Upper lobe of left lung (tissue), 6 donors: ENCODE data around the gene AKAP6. TPM values are rescaled to one million over a fixed set of nuclear protein-coding genes. Genes with fewer than 3 reads are reported as not detected.

ENCODE experiments used
- ATAC-seq, 2 donors: fragments of 200-7000 bp; cut with Tn5 transposase; one replicate each; pipeline ENCODE4 v1.9.1; 2022; ENCODE audit warnings: mild to moderate bottlenecking in 2 of 2, moderate library complexity in 2 of 2; ENCODE audit not compliant: low FRiP score in 2 of 2
- DNase-seq, 2 donors: peaks; one replicate each; pipeline ENCODE4 v3.0.0-alpha.2; 2019 to 2020
- H3K27ac ChIP-seq, 4 donors: fragments of 200-600 bp; sonication (generic); one replicate each; pipeline ENCODE4 v1.5.1; 2016 to 2019
- H3K27me3 ChIP-seq, 4 donors: fragments of 200-600 bp; sonication (generic); one replicate each; pipeline ENCODE4 v1.5.1; 2017 to 2019
- H3K36me3 ChIP-seq, 4 donors: fragments of 200-600 bp; sonication (generic); one replicate each; pipeline ENCODE4 v1.5.1; 2016 to 2019
- H3K4me1 ChIP-seq, 4 donors: fragments of 200-600 bp; sonication (generic); one replicate each; pipeline ENCODE4 v1.5.1; 2018 to 2019
- H3K4me3 ChIP-seq, 4 donors: fragments of 200-600 bp; sonication (generic); one replicate each; pipeline ENCODE4 v1.5.1; 2017 to 2019; ENCODE audit warnings: mild to moderate bottlenecking in 2 of 4, moderate library complexity in 1 of 4
- H3K9me3 ChIP-seq, 4 donors: fragments of 200-600 bp; sonication (generic); one replicate each; pipeline ENCODE4 v1.5.1; 2018 to 2019
- EP300 ChIP-seq, 4 donors: sonication (generic); formaldehyde crosslinking; IDR thresholded peaks; one replicate each; pipeline ENCODE4 v1.5.1; 2017; ENCODE audit warnings: antibody characterized with exemption in 4 of 4, control low read depth in 2 of 4
- POLR2A ChIP-seq, 4 donors: fragments of 450-650 bp; IDR thresholded peaks; one replicate each; pipeline ENCODE4 v1.5.1; 2016 to 2017; ENCODE audit warnings: antibody characterized with exemption in 4 of 4, mild to moderate bottlenecking in 2 of 4
- POLR2AphosphoS5 ChIP-seq, 2 donors: sonication (generic); formaldehyde crosslinking; IDR thresholded peaks; one replicate each; pipeline ENCODE4 v1.5.1; 2017; ENCODE audit warnings: antibody characterized with exemption in 2 of 2
- WGBS, 2 donors: methylation state at CpG; one replicate each; pipeline ENCODE4 v1.1.5; 2017 to 2018; 5-methylcytosine and 5-hydroxymethylcytosine counted together
- total RNA-seq, 6 donors: library from RNA; depleted of rRNA in 4 of 6; stranded (reverse); fragments of >200 nt in 4 of 6; gene quantifications; one replicate each; pipeline versions ENCODE4 v1.1.0 to v1.2.1, GENCODE V29; 2016 to 2021
- TF ChIP-seq, protein P1 (sequence below), 6 experiments: fragments of 450-650 bp in 4 of 6; fragments of 200-600 bp in 2 of 6; sonication (generic) in 2 of 6; IDR thresholded peaks; one replicate each; pipeline ENCODE4 v1.5.1; 2016 to 2019; ENCODE audit warnings: antibody characterized with exemption in 6 of 6
- donor health status: DM: no; HTN: no; CAD: no; lungs with moderate emphysema.
- donor health status: DM: no; HTN: yes; CAD: no; lungs with severe emphysema.

AKAP6 gene
- total RNA-seq, 6 donors from 2014 or later = 6.2 to 27.7 (median 10.7) TPM

DNA sequence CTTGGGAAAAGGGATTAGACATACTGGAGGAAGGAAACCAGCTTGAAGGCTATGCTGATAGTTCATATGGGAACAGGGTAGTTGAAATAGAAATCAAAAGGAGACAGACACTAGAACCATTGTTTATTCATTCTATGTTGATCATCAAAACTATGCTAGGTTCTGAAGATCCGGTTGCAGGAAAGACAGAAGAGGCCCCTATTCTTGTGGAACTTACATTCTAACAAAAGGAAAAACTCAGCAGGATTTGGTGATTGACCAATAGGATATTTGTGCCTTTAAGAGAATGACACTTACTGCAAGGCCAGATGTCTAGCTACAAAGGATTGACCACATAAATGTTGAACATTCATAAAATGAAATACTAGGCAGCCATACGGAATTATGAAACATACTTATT lies 179.2 kb downstream of the AKAP6 start:
- Histone ChIP-seq H3K4me3 (no peak overlapping the region), H3K27me3 (no peaks in the 10 kb centered on the region), H3K36me3 (no peaks in the 10 kb centered on the region), H3K9me3 (no peaks in the 10 kb centered on the region), H3K4me1 (peaks cover 0 to 1% (median 0%) of the 10 kb centered on the region in 4 donors), H3K27ac (peak overlapping the region in 1 of 4 donors; percentile 20)
- ATAC-seq (no peak), DNase-seq (no peak)
- WGBS, 2 donors = 74 to 83% methylated on average over 2 of the region's 2 CpGs
- TF ChIP-seq EP300 (IDR thresholded peaks at IDR 0.05) (no peak), POLR2A (IDR thresholded peaks at IDR 0.05) (no peak), POLR2AphosphoS5 (IDR thresholded peaks at IDR 0.05) (no peak)
- TF ChIP-seq, protein P1, sequence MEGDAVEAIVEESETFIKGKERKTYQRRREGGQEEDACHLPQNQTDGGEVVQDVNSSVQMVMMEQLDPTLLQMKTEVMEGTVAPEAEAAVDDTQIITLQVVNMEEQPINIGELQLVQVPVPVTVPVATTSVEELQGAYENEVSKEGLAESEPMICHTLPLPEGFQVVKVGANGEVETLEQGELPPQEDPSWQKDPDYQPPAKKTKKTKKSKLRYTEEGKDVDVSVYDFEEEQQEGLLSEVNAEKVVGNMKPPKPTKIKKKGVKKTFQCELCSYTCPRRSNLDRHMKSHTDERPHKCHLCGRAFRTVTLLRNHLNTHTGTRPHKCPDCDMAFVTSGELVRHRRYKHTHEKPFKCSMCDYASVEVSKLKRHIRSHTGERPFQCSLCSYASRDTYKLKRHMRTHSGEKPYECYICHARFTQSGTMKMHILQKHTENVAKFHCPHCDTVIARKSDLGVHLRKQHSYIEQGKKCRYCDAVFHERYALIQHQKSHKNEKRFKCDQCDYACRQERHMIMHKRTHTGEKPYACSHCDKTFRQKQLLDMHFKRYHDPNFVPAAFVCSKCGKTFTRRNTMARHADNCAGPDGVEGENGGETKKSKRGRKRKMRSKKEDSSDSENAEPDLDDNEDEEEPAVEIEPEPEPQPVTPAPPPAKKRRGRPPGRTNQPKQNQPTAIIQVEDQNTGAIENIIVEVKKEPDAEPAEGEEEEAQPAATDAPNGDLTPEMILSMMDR (IDR thresholded peaks at IDR 0.05) = no peak

DNA sequence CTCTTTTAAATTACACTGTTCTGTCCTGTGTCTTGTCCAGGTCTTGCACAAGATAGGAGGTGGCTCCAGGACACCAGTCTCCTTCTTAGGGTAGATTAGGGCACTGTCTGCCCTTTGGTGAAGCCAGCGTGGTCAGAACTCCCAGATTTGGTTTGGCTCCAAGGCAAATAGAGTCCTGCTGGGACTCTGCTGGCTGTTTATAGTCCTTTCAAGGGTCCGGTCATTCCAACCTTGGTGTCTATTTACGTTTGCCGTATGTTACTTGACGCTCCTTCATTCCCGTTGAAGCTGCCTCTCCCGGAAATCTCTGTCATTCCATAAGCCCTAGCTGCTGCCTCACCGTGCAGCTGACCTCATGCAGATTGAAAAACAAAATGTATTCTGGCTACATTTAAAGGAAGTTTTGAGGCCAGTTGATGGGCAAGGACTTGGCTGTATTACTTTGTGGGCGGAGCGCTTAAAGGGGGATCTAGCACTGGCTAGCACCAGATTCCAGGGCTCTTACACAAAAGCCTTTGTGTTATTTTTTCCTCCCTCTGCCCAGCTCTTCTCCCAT lies 180.6 kb downstream of the AKAP6 start:
- TF ChIP-seq POLR2A (IDR thresholded peaks at IDR 0.05) (no peak), EP300 (IDR thresholded peaks at IDR 0.05) (no peak), POLR2AphosphoS5 (IDR thresholded peaks at IDR 0.05) (peak; percentile 32 to 35)
- TF ChIP-seq, protein P1 (IDR thresholded peaks at IDR 0.05) = no peak
- Histone ChIP-seq H3K4me3 (no peak overlapping the region), H3K36me3 (no peaks in the 10 kb centered on the region), H3K9me3 (no peaks in the 10 kb centered on the region), H3K4me1 (peaks cover 0 to 2% (median 0%) of the 10 kb centered on the region in 4 donors), H3K27me3 (no peaks in the 10 kb centered on the region), H3K27ac (peak overlapping the region; percentile 18 to 50 (median 39))
- ATAC-seq (peak; percentile 58 to 63), DNase-seq (no peak)
- WGBS, 2 donors = 59 to 84% methylated on average over 10 of the region's 10 CpGs

DNA sequence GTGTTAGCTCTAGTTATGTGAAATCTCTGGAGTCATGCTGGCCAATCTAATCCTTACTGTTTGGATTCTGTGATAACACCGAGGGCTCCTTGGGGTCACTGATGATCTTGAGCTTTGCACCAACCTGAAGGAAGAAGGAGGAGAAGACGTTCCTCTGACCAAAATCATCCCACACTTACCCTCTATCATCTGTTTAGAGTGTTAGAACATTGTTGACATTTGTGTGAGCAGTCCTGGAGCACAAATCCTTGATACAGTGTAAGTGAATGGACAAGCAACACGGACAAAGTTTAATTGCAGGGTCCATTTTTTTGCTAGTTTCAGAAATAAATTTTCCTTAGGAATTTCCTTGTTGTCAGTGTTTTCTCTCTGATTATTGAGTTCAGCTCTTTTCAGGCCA lies 181.7 kb downstream of the AKAP6 start:
- no peaks in the 10 kb centered on the region for H3K36me3 ChIP-seq
- TF ChIP-seq, protein P1 (IDR thresholded peaks at IDR 0.05) = no peak
- TF ChIP-seq POLR2AphosphoS5 (IDR thresholded peaks at IDR 0.05) = no peak
- no peak for TF ChIP-seq EP300 (IDR thresholded peaks at IDR 0.05)
- TF ChIP-seq POLR2A (IDR thresholded peaks at IDR 0.05) = no peak
- H3K27ac ChIP-seq = peak overlapping the region in 1 of 4 donors; percentile 7
- ATAC-seq = no peak
- H3K4me3 ChIP-seq = no peak overlapping the region
- no peaks in the 10 kb centered on the region for H3K9me3 ChIP-seq
- H3K27me3 ChIP-seq = no peaks in the 10 kb centered on the region
- DNase-seq = no peak
- peaks cover 0 to 2% (median 0%) of the 10 kb centered on the region in 4 donors for H3K4me1 ChIP-seq
- 60 to 65% methylated on average over 3 of the region's 3 CpGs for WGBS, 2 donors

DNA sequence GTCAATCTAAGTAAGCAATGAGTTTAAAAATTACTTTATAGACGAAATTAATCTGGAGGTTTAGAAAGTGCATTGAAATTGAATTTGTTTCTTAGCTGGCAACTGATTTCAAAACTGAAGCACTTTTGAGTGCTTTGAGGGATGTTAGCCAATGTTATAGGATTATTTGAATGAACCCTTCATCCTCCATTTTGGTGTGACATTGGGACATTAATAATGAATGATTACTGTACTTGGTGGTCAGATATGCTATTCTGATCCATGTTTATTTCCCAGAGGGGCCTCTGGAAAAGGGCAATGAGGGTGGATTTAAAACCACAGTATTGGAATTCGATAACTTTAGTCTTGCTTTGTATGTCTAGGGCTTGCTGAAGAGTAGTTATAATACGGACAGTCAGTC lies 183.2 kb downstream of the AKAP6 start:
- Histone ChIP-seq H3K27me3 (no peaks in the 10 kb centered on the region), H3K4me3 (no peak overlapping the region), H3K9me3 (no peaks in the 10 kb centered on the region), H3K4me1 (peaks cover 0 to 2% (median 0%) of the 10 kb centered on the region in 4 donors), H3K27ac (no peak overlapping the region), H3K36me3 (no peaks in the 10 kb centered on the region)
- ATAC-seq (no peak), DNase-seq (no peak)
- WGBS, 2 donors = 65 to 79% methylated on average over 3 of the region's 3 CpGs
- TF ChIP-seq POLR2AphosphoS5 (IDR thresholded peaks at IDR 0.05) = no peak
- TF ChIP-seq, protein P1 (IDR thresholded peaks at IDR 0.05) = no peak
- no peak for TF ChIP-seq EP300 (IDR thresholded peaks at IDR 0.05)

DNA sequence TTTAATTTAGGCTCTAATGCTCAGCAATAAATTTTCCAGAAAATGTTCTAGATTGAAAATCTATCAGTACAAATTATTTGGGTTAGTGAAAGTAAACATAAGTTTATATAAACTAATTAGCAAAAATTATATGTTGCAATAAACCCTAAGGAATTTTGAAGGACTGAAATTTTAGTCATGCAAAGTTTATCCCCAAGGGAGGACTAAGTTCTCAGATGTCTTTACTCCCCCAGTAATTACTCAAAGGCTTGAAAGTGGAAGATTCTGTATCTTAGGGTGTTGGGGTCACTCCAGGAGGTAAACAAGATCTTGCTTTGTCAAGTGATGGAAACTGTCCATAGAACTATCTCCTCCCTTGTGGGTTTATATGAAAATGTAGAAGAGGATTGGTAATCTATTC lies 183.7 kb downstream of the AKAP6 start:
- Histone ChIP-seq H3K9me3 (no peaks in the 10 kb centered on the region), H3K4me1 (peaks cover 0 to 2% (median 0%) of the 10 kb centered on the region in 4 donors), H3K36me3 (no peaks in the 10 kb centered on the region), H3K27me3 (no peaks in the 10 kb centered on the region), H3K4me3 (no peak overlapping the region), H3K27ac (no peak overlapping the region)
- TF ChIP-seq EP300 (IDR thresholded peaks at IDR 0.05) (no peak), POLR2AphosphoS5 (IDR thresholded peaks at IDR 0.05) (no peak), POLR2A (IDR thresholded peaks at IDR 0.05) (no peak)
- TF ChIP-seq, protein P1 (IDR thresholded peaks at IDR 0.05) = no peak
- no peak for ATAC-seq
- DNase-seq = no peak
